Skin of body (tissue), 2 donors: Measurements from ENCODE around the gene SERINC2. TPM values are rescaled to one million over a fixed set of nuclear protein-coding genes. Genes with fewer than 3 reads are reported as not detected.
A peak's percentile ranks its signal among the peaks of the same experiment; 100 is the strongest.

Experiments used
- DNase-seq: peaks from one replicate; lab custom pipeline; 2025; lab: John Stamatoyannopoulos, UW
- total RNA-seq: library from RNA; depleted of rRNA; stranded (reverse); fragments of >200 nt; gene quantifications from one replicate; pipeline ENCODE4 v1.2.3, GENCODE V29; 2014

Gene SERINC2
- total RNA-seq: 4.4 TPM

- DNase-seq: no peak
These were observed at the start of gene SERINC2 for GRCh38 chr1:31412732-31413404. Gene SERINC2 (plus strand): TSS chr1:31413213. CDS start chr1:31413266, 53 bp downstream.

GRCh38 chr1:31364561-31365250 is 48.3 kb upstream of the SERINC2 start:
- DNase-seq: no peak

DNA sequence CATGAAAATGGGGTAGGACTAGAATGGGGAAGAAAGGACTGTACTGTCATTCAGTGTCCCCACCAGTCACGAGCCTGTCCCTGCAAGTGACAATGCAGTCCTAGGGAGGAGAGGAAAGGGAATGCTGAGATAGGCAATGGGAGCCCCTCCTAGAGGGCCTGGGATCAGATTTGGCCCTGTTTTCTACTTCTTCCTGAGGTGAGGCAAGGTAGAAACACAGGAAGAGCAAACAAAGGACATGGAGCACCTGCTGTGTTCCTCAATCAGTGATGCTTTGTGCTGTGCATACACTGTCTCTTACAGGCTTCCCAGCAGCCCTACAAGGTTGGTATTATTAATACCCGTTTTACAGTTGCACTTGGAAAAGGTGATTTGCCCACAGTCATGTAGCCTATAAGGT is 46.2 kb upstream of the SERINC2 start:
- DNase-seq: no peak

DNA sequence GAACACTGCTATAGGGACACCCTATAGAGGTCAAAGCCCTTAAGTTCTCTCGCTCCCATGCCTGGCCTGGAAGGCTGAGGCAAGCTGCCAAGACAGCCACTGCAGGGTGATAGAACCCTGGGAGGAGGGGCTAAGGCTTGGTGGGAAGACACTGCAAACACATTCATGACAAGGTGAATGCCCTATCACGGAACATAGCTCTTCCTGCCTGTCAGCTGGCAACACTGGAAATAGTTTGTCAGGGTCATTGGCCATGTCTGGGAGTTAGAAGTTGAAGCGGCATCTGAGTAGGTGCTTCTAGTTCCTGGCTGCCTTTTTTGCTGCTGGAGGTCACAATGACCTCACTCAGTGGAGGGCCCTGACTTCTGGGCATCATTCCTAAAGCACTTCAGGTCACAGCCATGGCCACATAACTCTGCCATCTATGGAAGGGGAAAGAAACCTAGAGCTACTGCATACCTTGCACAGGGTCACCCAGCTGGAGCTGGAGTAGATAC is 44.4 kb upstream of the SERINC2 start:
- DNase-seq: no peak

- no peak for DNase-seq
These were observed 43.0 kb upstream of the SERINC2 start for GRCh38 chr1:31370021-31370420.

- DNase-seq: no peak
These were observed 42.4 kb upstream of the SERINC2 start for GRCh38 chr1:31370565-31370964.

DNA sequence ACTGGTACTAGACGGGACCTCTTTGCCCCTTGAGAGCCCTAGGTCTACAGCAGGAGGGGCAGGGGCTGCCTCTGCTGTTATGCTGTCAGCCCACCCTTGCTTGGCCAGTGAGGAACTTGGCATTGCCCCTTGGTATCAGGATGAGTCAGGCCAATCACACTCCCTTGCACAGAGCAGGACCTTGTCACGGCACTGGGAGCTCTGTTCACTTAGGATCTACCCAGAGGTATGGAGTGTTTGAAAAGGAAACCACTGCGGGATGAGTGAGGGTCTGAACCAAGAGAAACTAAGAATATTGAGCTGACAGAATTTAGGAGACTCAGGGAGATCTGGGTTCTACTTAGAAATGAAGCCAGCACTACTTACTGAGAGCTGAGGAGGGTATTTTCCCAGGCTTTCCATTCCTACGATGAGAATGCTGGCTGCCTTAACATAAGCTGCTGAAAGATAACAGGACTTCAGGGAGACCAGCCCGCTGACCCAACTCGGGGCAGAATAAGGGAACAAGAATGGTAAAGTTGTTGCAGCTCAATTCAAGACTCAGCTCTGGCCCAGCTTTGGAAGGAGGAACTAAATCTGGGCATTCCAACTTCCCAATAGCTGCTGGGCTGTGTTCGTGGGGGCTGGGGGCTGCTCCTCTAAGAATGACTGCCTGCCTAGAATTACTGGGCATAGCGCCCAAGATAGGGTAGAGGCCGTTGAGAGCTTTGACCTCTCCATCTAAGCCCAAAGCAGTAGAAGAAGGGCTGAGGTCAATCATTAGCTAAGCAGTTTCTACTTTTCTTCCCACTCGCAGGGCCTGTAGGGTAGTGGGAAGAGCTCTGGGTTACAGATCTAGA is 41.7 kb upstream of the SERINC2 start:
- no peak for DNase-seq

DNA sequence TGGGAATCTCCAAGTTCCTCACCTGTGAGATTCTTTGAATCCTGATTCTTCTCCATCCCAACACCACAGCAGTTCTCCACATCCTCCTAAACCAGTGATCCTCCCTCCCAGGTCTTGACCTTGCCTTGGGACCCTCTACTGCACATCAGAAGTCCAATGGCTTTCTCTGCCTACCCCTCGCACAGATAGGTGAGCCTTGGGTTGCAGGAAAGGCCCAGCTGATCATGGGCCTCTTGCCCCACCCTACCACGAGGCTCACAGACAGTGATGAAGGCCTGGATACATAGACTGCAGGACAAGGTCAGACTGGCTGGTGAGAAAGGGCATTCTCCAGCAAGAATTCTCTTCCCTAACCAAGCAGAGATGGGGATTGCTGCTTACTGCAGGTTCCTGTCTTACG is 41.0 kb upstream of the SERINC2 start:
- DNase-seq: no peak

DNA sequence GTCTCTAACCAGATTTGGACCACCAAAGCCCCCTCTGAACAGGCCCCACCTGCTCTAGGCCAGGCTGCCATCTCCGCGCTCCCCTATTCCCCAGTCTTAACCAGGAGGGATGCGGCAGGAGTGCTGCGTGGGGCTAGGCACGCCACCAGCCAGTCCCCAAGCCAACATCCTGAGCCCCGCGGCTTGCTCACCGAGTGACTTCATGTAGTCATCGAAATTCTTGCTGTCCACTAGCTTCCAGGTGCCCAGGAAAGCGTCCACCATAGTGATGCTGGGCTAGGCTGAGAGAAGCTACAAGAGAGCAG is 40.3 kb upstream of the SERINC2 start:
- DNase-seq: no peak

DNA sequence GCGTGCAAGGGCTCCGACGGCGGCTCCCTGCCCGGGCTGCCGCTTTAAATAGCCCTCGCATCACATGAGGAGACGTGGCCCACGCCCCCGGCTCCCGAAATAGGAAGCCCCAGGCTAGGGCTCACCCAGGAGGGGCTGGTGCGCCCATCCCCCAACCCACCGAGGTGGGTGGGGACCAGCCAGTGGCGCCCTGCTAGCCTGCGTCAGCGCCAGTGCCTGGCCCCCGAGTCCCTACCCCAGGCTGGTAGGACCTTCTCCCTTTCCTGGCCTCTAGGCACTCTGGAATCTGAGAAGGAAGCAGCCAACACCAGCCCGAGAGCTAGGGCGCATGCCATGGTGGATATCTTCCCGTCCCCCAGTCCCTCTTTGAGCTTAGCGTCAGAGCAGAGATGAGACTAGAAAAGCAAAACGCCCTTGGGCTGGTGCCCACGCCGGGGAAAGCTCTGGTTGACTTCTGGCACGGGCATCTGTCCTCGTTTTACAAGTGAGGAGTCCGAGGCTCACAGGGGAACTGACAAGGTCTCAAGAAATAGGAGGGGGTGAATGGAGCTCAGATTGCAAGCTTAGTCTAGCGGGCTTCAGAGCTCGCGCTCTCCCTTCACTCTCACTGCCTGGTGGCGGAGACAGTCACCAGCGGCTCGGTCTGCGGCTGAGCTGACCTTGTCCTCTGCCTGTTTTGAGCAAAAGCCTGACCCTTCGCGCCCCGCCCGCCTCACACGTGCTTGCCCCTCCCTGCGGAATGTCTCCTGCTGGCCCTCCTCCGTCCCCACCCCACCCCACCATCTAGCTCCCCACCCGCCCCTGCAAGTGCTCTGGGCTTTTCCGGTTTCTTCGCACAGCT is 39.7 kb upstream of the SERINC2 start, which contains the start of gene FABP3:
Gene FABP3, minus strand, starts transcription at position 21 of the 841 bp plus-strand sequence. CDS start 62 bp downstream, outside the sequence.
- DNase-seq: peak; percentile 79

- peak; percentile 54 for DNase-seq
These were observed 39.0 kb upstream of the SERINC2 start for GRCh38 chr1:31373897-31374486.

DNA sequence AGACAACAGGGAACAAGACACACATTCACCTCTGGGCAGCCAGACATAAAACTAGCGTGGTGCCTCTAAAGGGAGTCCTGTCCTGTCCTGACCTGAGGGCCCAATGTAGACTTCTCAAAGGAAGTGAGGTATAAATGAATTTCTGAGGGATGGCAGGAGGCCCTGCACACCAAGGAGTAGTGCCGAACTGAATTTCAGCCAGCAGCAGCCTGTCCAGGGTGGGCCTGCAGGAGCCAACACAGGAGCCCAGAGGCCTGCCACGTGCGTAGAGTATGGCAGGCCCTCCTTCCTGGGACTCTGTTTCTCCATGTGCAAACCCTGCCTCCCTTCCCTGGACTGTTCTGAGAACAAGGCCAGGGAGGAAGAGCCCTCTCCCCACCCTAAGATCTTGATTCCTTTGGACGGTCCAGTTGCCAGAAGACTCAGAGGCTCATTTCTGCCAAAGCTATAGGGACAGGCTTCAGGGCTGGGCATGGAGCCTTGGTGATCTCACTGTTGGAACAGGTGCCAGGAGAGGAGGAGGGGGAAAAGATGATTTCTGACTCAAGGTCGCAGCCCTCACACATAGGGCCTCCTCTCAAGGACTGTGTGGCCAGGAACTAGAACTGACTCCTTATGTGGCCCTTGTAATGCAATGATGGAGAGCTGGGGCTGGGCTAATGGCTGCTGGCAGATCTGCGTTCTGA is 38.4 kb upstream of the SERINC2 start:
- peak; percentile 50 for DNase-seq

- DNase-seq: peak; percentile 96
These were observed 36.5 kb upstream of the SERINC2 start for GRCh38 chr1:31376375-31377134.

DNA sequence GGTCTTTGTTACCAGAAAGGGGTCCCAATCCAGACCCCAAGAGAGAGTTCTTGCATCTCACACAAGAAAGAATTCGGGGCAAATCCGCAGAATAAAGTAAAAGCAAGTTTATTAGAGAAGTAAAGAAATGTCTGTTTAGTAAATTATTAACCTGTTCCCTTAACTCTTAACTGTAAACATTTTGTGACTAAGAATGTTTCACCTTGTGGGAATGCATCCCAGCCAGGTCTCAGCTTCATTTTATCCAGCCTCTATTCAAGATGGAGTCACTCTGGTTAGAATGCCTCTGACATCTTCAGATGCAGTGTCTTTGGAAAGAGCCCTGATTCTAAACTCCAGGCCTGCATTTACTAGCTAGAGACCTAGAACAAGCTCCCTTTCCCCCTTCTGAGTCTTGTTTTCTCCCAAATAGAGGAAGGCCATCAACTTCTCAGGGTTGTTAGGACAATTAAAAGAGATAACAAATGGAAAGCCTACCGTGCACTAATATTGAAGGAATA is 35.6 kb upstream of the SERINC2 start:
- no peak for DNase-seq

GRCh38 chr1:31378001-31378400 is 35.0 kb upstream of the SERINC2 start:
- DNase-seq: no peak

DNA sequence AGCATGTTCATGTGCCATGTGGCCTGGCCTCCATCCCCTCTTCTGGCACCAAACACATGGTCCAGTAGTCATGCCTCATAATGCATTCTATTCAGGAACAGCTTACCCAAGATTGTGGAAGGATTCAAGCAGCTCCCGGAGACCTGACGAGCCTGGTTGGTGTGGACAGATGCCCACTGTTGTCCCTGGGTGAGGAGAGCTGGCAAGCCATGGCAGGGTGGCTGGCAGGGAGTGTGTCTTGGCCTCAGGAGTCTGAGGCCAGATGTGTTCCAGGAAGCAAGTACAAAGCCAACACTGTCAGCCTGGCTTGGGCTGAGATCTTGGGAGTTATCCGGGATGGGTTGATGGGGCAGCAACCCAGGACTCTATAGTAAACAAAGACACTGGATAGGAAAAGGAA is 32.8 kb upstream of the SERINC2 start:
- DNase-seq: no peak

DNA sequence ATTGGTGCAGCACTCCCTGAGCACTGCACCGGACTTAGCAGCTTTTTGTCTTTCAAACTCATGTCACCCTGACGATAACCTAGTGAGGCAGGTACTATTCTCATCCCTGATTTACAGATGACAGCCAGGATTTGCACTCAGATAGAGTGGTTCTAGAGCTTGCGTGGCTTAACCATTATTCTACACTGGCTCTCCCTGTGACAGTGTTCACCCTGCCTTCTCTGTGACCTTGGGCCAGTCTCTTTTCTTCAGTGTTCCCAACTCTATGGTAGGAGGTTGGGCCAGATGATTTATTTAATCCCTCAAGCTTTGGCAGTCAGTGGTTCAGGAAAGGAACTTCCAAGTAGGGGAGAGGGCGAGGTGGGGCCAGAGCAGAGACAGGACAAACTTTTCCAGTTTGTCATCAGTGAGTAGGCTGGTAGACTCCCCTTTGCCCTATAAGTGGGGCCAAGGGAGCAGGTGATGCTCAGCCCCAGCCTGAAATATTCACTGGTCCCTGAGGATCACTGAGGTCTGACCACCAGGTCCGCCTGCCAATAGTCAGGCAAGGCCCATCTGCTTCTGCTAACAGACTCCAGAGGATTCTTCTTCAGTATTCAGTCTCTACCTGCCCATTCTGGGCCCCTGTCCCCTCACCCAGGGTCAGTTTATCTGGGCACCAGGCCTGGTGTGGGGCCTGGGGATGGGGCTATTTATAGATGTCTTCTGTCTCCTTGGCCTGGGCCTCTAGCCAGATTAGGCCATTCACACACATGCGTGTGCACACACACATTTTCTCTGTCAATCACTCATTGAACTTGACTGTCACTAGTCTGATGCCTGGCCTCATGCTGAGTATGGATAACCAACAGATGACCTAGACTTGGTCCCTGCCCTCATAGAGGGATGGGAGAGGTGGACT is 31.4 kb upstream of the SERINC2 start:
- DNase-seq: no peak

- DNase-seq: no peak
These were observed 30.5 kb upstream of the SERINC2 start for GRCh38 chr1:31382379-31382989.
